HG02678 (cell line): ENCODE data around the gene USP46.

Experiments
- ATAC-seq: cut with Tn5 transposase; IDR thresholded peaks from one replicate; pipeline ENCODE4 v1.9.1; 2021; ENCODE audit warnings: mild to moderate bottlenecking, moderate library complexity; ENCODE audit not compliant: unreplicated experiment

The USP46 gene

GRCh38 chr4:52657618-52658501 is 1.2 kb downstream of the USP46 start:
- ATAC-seq, result no peak

GRCh38 chr4:52657292-52657617 is 1.8 kb downstream of the USP46 start:
- no peak for ATAC-seq

DNA sequence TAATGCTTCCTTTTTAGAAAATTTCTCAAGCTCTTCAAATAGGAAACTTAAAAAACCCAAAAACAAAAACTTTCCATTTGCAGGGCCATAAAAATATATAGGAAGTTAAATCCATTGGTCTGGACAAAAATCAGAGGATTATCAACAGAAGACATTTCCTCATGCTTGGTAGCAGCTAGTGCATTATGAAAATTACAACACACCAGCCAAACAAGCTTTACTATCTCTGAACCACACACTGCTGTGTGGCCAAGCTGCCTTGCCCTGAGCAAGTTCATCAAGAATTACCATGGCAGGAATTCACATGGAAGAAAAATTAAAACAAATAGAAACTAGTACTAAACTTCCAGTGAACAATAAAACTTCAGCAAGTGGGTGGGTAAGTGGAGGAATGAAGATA is 3.6 kb downstream of the USP46 start:
- ATAC-seq, result no peak

DNA sequence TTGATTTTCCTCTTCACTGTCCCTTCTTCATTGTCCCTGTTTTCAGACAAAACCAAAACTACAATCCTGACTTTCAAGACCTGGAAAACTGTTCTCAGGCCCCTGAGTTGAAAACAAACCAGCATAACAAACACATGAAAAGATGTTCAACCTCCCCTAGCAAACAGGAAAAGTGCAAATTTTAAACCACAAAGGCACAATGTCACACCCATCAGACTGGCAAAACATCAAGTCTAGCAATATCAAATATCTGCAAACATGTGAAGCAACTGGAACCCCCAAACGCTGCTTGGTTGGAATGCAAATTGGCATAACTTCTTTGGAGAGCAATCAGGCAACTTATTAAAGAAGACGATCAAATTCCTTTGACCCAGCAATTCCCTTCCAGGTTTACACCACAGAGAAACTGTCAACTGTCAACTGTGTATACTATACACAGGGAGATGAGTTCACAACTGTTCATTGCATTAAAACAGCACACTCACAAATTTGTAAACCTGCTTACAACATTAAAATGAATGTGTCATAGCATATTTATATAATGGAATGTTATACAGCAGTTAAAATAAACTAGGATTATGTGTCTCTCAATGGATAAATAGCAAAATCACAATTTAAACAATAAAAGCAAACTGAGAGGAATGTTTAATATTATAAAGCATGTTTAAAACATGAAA is 7.0 kb downstream of the USP46 start:
- no peak for ATAC-seq

DNA sequence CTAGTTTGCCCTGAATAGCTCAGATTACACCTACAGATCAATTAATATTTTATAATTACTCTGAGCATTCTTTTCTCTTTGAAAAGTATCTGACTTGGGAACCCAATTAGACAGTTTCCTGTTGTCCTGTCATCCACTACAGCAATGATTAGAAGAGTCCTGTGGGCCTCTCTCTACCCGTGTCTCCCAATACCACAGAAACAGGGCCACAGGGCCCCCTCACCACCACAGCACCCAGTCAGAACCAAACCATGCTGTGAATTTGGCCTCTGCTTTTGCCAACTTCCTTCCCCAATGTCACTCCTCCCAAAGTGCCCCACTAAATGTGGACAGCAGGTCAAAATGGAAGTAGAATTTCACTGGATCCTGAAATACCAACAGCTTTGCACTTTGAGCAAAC is 10.3 kb downstream of the USP46 start:
- no peak for ATAC-seq

DNA sequence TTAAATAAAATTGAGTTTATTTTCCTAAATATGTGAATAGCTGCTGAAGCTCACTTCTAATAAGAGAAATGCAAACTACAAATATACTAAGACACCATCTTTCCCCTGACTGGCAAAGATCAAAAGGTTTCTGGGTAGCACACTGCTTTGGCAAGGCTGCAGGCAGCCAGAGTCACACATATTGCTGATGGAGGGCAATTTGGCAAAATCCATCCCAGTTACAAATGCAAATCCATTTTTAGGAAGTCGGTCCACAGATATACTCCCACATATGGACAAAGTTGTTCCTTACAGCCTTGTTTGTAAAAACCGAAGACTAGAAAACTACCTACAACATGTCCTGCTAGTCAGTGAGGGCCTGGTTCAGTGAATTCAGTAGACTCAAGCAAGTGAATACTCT is 12.4 kb downstream of the USP46 start:
- no peak for ATAC-seq

- ATAC-seq, result no peak
Measured at GRCh38 chr4:52646096-52646495, 13.0 kb downstream of the USP46 start.

DNA sequence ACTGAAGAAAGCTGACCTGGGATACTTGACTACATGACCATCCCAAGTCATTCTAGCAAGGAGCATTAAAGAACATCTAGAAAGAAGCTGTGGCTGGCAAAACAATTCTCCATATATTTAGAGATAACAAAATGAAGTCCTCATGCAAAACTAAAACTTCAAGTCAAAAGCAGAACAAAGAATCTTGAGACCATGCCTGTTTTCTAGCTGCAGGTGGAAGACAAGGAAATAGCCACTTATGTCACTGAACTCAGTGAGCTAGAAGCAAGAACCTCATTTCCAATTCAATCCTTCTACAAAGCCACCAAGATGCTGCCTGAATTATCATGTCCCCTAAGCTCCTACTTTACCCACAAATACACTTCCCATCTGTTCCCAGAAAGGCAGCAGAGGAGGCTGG is 13.8 kb downstream of the USP46 start:
- peak; percentile 29 for ATAC-seq

DNA sequence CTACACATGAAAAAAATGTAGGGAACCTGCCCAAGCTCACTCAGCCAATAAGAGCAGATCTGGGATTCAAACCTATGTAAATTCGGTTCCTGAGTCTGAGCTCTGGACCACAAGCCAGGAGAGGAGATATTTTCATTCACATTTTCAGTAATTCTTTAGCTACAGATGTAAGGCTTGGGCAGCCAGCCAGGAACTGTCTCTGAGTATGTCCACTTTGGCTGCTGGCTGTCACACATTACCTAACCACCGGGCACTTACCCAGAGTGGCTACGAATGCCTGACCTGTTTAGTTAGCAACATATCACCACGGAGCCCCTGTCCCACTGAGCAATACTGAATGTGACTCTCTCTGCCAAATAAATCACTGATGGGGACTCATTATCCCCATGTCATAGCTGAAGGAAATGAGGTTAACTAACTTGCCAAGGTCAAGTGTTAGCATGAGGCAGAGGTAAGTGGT is 15.3 kb downstream of the USP46 start:
- peak; percentile 37 for ATAC-seq

GRCh38 chr4:52643190-52643589 is 15.9 kb downstream of the USP46 start:
- ATAC-seq, result no peak

GRCh38 chr4:52641854-52642563 is 17.1 kb downstream of the USP46 start:
- ATAC-seq, result peak; percentile 78

DNA sequence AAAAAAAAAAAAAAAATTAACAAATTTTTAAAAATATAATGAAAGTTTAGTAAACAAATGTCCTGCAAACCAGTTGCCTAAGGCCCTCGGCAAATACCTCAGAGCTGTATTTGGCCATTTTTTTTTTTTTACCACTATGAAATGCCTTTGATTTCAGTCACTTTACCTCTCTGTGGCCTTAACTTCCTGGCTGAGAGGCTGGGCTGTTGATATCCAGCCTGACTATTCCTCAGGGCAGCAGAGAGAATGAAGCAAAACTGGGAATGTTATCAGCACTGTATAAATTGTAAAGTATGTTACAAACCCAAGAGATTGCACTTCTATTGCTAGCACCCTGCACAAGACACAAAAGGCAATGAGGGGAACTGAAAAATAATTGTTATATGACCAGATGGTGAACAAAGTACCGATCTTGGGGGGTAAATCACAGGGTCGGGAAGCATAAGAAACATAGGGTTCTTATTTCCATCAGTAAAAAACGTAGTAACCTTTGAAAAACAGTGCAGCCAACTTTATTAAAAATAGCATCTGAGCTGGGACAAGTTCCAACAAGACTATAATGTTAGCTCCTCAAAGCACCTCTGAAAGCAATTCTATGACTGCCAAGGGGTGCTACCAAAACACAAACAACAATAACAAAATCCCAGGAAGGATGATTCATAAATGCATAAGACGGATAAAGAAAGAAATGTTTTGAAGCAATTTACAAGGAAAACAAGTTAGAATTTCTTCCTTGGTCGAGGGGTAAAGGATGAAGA is 18.1 kb downstream of the USP46 start:
- no peak for ATAC-seq

- ATAC-seq, result peak; percentile 35
Measured at GRCh38 chr4:52638717-52639116, 20.4 kb downstream of the USP46 start.

DNA sequence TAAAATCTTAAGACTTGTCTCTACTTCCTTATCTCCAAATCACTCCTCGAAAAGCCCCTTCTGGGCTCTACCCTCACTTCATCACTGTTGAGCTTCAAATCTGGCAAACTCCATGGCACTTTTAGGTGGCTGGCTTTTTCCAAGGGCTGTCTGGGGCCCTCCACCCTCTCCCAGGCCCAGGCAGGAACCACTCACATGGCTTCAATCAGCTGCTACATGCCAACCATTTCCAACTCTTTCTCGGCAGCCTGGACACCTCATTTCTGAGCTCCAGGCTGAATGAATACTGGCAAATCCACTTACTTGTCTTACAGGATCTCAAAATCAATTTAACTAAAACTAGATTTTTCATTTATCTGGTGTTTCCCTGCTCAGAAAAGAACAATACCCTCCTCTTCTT is 22.0 kb downstream of the USP46 start:
- no peak for ATAC-seq

DNA sequence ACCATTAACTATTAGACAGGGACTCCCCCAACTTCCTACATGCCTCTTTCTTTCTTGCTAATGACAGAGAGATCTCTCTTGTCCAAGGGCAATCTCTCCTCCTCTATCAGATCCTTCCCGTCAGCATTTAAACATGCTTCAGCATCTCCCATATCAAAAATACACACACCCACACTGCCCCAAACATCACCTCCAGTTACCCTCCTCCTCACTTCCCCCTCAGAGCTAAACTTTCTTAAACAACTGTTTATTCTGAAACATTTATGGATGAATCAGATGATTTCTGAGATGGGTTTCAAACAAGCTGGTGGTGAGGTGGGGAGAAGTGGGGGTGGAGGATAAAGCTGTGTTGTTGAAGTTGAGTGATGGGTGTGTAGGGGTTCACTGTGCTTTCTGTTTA is 23.5 kb downstream of the USP46 start:
- no peak for ATAC-seq

DNA sequence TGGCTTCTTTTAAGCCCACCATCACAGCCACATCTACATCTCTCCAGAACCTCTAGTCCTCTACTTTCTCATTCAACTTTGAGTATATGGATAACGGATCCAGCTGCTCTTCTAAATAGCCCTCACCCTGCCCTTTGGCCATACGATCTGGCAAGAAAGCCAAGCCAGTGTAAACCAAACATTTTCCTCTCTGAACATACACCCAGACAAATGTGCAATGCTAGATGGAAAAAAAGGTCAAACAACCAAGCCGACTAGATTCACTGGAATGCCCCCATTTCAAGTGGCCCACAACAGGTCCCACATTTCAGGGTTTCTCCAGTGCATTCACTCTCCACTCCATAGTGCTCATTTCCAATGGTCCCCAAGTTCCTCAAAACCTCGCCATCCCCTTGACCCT is 24.0 kb downstream of the USP46 start:
- no peak for ATAC-seq

DNA sequence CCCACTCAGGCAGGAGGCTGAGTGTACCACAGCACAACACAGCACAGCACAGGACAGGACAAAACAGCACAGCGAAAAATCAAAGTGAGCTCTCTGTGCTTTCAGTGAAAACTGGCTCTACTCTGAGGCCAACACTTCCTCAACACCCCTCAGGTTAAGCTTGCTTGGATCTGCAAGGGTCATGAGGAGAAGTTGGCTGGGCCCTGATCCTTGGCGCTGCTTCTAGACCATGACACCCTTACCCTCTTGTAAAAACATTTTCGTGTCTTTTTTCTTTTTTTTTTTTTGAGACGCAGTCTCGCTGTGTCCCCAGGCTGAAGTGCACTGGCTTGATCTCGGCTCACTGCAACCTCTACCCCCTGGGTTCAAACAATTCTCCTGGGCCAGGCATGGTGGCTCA is 25.3 kb downstream of the USP46 start:
- ATAC-seq, result no peak

GRCh38 chr4:52628974-52629373 is 30.1 kb downstream of the USP46 start:
- no peak for ATAC-seq

DNA sequence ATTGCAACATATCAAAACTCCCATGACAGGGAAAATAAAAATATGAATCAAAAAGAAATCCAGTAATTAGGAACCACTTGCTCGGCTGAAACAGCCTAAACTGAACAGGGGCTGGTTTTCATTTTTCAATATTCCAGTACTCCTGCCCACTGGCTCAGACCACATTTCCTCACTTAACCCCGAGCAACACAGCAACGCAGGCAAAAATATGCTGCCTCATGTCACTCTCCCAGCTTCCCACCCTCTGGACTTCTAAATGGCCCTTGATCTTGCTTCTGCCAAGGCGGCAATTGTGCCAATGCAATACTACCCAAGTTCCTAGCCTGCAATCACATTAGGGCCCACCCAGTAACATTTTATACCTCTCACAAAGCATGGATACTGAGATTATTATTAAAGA is 30.6 kb downstream of the USP46 start:
- no peak for ATAC-seq

- no peak for ATAC-seq
Measured at GRCh38 chr4:52627876-52628275, 31.2 kb downstream of the USP46 start.

DNA sequence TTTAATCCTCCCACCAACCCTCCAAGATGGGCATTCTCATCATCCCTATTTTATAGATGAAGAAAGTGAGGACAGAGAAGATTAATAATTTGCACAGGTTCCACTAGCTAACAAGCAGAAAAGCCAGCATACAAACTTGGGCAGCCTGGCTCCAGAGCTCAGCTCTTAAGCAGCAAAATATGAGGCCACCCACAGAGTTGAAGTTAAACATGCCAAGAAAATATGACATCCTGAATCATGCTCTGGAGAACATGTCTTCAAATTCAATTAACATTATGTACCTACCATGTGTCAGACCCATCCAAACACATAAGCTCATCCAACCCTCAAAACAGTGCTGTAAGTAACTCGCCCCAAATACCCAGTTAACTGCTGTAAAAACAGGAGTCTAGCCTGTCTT is 33.9 kb downstream of the USP46 start:
- ATAC-seq, result no peak
